HepG2 (cell line): Measurements from ENCODE around the gene BDP1. TPM values are rescaled to one million over a fixed set of nuclear protein-coding genes. Genes with fewer than 3 reads are reported as not detected.
A peak's percentile ranks its signal among the peaks of the same experiment; 100 is the strongest.

ENCODE experiments used
- ATAC-seq: fragments of 200-7000 bp; cut with Tn5 transposase; 3 replicates; pipeline ENCODE4 v1.9.1; 2020; ENCODE audit warnings: mild to moderate bottlenecking, moderate library complexity
- Bru-seq: library from RNA; stranded (reverse); fragments of 400-500 nt; gene quantifications from one replicate; lab custom pipeline; 2021; lab: Mats Ljungman, UMichigan
- BruChase-seq, 2 experiments: library from RNA; stranded (reverse); fragments of 400-500 nt; gene quantifications; one replicate each; lab custom pipeline; 2021; lab: Mats Ljungman, UMichigan
- BruUV-seq: library from RNA; stranded (reverse); fragments of 400-500 nt; replicated peaks from 2 replicates; lab custom pipeline; 2021; lab: Mats Ljungman, UMichigan
- CTCF ChIA-PET: fragments of 300-600 bp; formaldehyde crosslinking; extraction: SDS; loops from one replicate; lab custom pipeline; 2021; ENCODE audit warnings: low total read pairs, inconsistent platforms, low intra/inter-chr PET ratio; lab: Yijun Ruan, JAX
- POLR2A ChIA-PET: fragments of 350-600 bp; sonication (Branson Sonifier 250); formaldehyde crosslinking; loops from one replicate; lab custom pipeline; 2020; ENCODE audit warnings: antibody characterized with exemption, inconsistent platforms; lab: Yijun Ruan, JAX
- DNase-seq: peaks from one replicate; pipeline ENCODE4 v3.0.0-alpha.2; 2015; ENCODE audit warnings: low spot score
- FAIRE-seq: peaks from 3 replicates; lab custom pipeline; 2011; peaks lifted over from hg19 to GRCh38; lab: Jason Lieb, UNC
- H2AFZ ChIP-seq: one replicate; pipeline ENCODE4 v1.6.1; 2011; ENCODE audit warnings: low read length, inconsistent platforms
- H3K27ac ChIP-seq: fragments of 300-600 bp; 3 replicates; pipeline ENCODE4 v1.8.0; 2011; ENCODE audit warnings: mixed run types, mild to moderate bottlenecking, mixed read lengths, low read length, inconsistent platforms; ENCODE audit not compliant: insufficient read depth; ENCODE audit errors: extremely low read length
- H3K27me3 ChIP-seq, 2 experiments: fragments of 200-600 bp in 1 of 2; 2 replicates in 1 of 2; 3 replicates in 1 of 2; pipeline versions ENCODE4 v1.6.0 to v1.8.0; 2011; ENCODE audit warnings: low read length in 2 of 2, mild to moderate bottlenecking in 2 of 2, moderate library complexity in 2 of 2, inconsistent platforms in 1 of 2; ENCODE audit not compliant: insufficient read depth in 2 of 2, control insufficient read depth in 1 of 2
- H3K36me3 ChIP-seq, 2 experiments: fragments of 200-600 bp in 1 of 2; replicated peaks in 1 of 2; 2 replicates in 1 of 2; 3 replicates in 1 of 2; pipeline versions ENCODE4 v1.5.1 to v1.8.0; 2011; ENCODE audit warnings: low read length in 2 of 2, inconsistent platforms in 1 of 2; ENCODE audit not compliant: insufficient read depth in 2 of 2, control insufficient read depth in 1 of 2
- H3K4me1 ChIP-seq: 2 replicates; pipeline ENCODE4 v1.5.1; 2012; ENCODE audit warnings: low read length, inconsistent platforms; ENCODE audit not compliant: insufficient read depth
- H3K4me2 ChIP-seq: 2 replicates; pipeline ENCODE4 v1.6.0; 2011; ENCODE audit warnings: low read depth, low read length, inconsistent platforms
- H3K4me3 ChIP-seq, 3 experiments: fragments of 200-600 bp in 1 of 3; sonication (generic), shearing (Covaris generic) in 1 of 3; replicated peaks in 1 of 3; 2 replicates each; pipeline ENCODE4 v1.5.1; 2011 to 2016; ENCODE audit warnings: low read length in 3 of 3, inconsistent platforms in 2 of 3, low read depth in 2 of 3, mild to moderate bottlenecking in 2 of 3, control low read depth in 1 of 3, mixed read lengths in 1 of 3; ENCODE audit not compliant: insufficient read depth in 1 of 3
- H3K79me2 ChIP-seq: one replicate; pipeline ENCODE4 v1.6.1; 2011; ENCODE audit warnings: low read length, inconsistent platforms; ENCODE audit not compliant: insufficient read depth
- H3K9ac ChIP-seq: 2 replicates; pipeline ENCODE4 v1.6.0; 2011; ENCODE audit warnings: mild to moderate bottlenecking, low read depth, low read length, inconsistent platforms; ENCODE audit not compliant: insufficient read depth
- H3K9me3 ChIP-seq: 2 replicates; pipeline ENCODE4 v1.5.1; 2012; ENCODE audit warnings: mild to moderate bottlenecking, low read length
- H4K20me1 ChIP-seq: 2 replicates; pipeline ENCODE4 v1.6.0; 2011; ENCODE audit warnings: inconsistent platforms, mild to moderate bottlenecking, low read length, moderate library complexity; ENCODE audit not compliant: insufficient read depth
- BRD4 ChIP-seq: sonication (generic); formaldehyde crosslinking; IDR thresholded peaks from 2 replicates; pipeline ENCODE4 v1.4.0; 2020; ENCODE audit warnings: missing genetic modification reagents
- HOMEZ ChIP-seq: IDR thresholded peaks from 2 replicates; pipeline ENCODE4 v1.6.1; 2016; ENCODE audit warnings: low read depth
- JUND ChIP-seq: sonication (generic); formaldehyde crosslinking; IDR thresholded peaks from 2 replicates; pipeline ENCODE4 v1.8.0; 2022; ENCODE audit warnings: mild to moderate bottlenecking, missing genetic modification reagents
- LCORL ChIP-seq, 2 experiments: fragments of 450-650 bp in 1 of 2; sonication (generic) in 1 of 2; formaldehyde crosslinking in 1 of 2; IDR thresholded peaks; 2 replicates each; pipeline versions ENCODE4 v1.5.0 to v1.6.1; 2017 to 2020; ENCODE audit warnings: antibody characterized with exemption in 1 of 2, missing genetic modification reagents in 1 of 2
- TFE3 ChIP-seq: IDR thresholded peaks from 2 replicates; pipeline ENCODE4 v1.6.1; 2016
- TP53 ChIP-seq: sonication (generic); formaldehyde crosslinking; conservative IDR thresholded peaks from 2 replicates; pipeline ENCODE4 v1.4.0; 2020; ENCODE audit warnings: missing genetic modification reagents
- ZNF225 ChIP-seq: sonication (generic); formaldehyde crosslinking; IDR thresholded peaks from 2 replicates; pipeline ENCODE4 v1.4.0; 2020; ENCODE audit warnings: mild to moderate bottlenecking, missing genetic modification reagents
- ZNF354B ChIP-seq: sonication (generic); formaldehyde crosslinking; IDR thresholded peaks from 2 replicates; pipeline ENCODE4 v1.8.0; 2022; ENCODE audit warnings: mild to moderate bottlenecking, missing genetic modification reagents
- ZZZ3 ChIP-seq: sonication (generic); formaldehyde crosslinking; IDR thresholded peaks from 2 replicates; pipeline ENCODE4 v1.4.0; 2020; ENCODE audit warnings: missing genetic modification reagents, mild to moderate bottlenecking, borderline replicate concordance
- WGBS: methylation state at CpG from one replicate; pipeline ENCODE4 v1.1.6; 2017; ENCODE audit warnings: low lambda C conversion rate; 5-methylcytosine and 5-hydroxymethylcytosine counted together
- in situ Hi-C: cut with HindIII; loops from 2 replicates; pipeline ENCODE4 v1.10.0; 2017; ENCODE audit warnings: low pct_unique_long_range_greater_than_20kb; ENCODE audit not compliant: extremely low pct_ligation_motif_present
- intact Hi-C: fragments of 100-400 bp; cut with micrococcal nuclease; formaldehyde crosslinking; loops from one replicate; pipeline ENCODE4 v1.10.0; 2022; ENCODE audit not compliant: unreplicated experiment
- long read RNA-seq, 2 experiments: library from RNA in 1 of 2; library from polyadenylated mRNA in 1 of 2; stranded (forward) in 1 of 2; unstranded in 1 of 2; transcript quantifications; one replicate each; pipeline ENCODE4 v2.0.0, GENCODE V29; 2019 to 2022
- polyA minus RNA-seq, 3 experiments: library from RNA; depleted of rRNA, polyadenylated mRNA; stranded (reverse); fragments of >200 nt; gene quantifications; 2 replicates each; pipeline ENCODE4 v1.2.3, GENCODE V29; 2011; ENCODE audit warnings: low replicate concordance in 1 of 3
- polyA plus RNA-seq, 8 experiments: library from polyadenylated mRNA; depleted of rRNA in 3 of 8; stranded (reverse) in 7 of 8; unstranded in 1 of 8; fragments of >200 nt; fragmentation: Illumina TruSeq in 4 of 8; extraction: Trizol in 4 of 8; gene quantifications; 2 replicates each; pipeline versions ENCODE4 v1.2.1 to v1.2.3, GENCODE V29; 2011 to 2016; ENCODE audit warnings: low read depth in 4 of 8, missing spikeins in 1 of 8, mixed read lengths in 1 of 8; ENCODE audit not compliant: insufficient read depth in 1 of 8
- total RNA-seq, 5 experiments: library from RNA; depleted of rRNA; stranded (reverse); fragments of >200 nt; fragmentation: Illumina TruSeq; extraction: Trizol; gene quantifications; 2 replicates each; pipeline ENCODE4 v1.2.3, GENCODE V29; 2016; ENCODE audit warnings: low read depth in 1 of 5
- TF ChIP-seq, protein P1 (sequence below): sonication (generic); formaldehyde crosslinking; IDR thresholded peaks from 2 replicates; pipeline ENCODE4 v1.4.0; 2020; ENCODE audit warnings: missing genetic modification reagents

Gene BDP1
- total RNA-seq (2016; rRNA removed; fragmentation: Illumina TruSeq; extraction: Trizol) (22.4 and 30.5 TPM in 2 replicates), polyA plus RNA-seq (2011; rRNA removed) (8.6 and 10.2 TPM in 2 replicates), polyA minus RNA-seq (2011; rRNA and poly(A)+ RNA removed; ENCODE audit: low replicate concordance) (9.6 and 16.3 TPM in 2 replicates), Bru-seq, nascent RNA (percentile 79 among the genes with signal in this experiment), BruChase-seq, experiment 1, labeled RNA remaining after a 6-hour chase (percentile 89 among the genes with signal in this experiment), BruChase-seq, experiment 2, labeled RNA remaining after a 2-hour chase (percentile 87 among the genes with signal in this experiment)
- 4.5 and 5.1 TPM in 2 replicates for total RNA-seq (2016; cell fraction: cytosol; rRNA removed; fragmentation: Illumina TruSeq; extraction: Trizol; ENCODE audit: low read depth)
- 21.4 and 29.0 TPM in 2 replicates for total RNA-seq (2016; cell fraction: insoluble cytoplasmic fraction; rRNA removed; fragmentation: Illumina TruSeq; extraction: Trizol)
- 7.2 and 8.7 TPM in 2 replicates for total RNA-seq (2016; cell fraction: membrane; rRNA removed; fragmentation: Illumina TruSeq; extraction: Trizol)
- 38.9 and 39.1 TPM in 2 replicates for total RNA-seq (2016; cell fraction: nucleus; rRNA removed; fragmentation: Illumina TruSeq; extraction: Trizol)
- polyA plus RNA-seq (2011; cell fraction: cytosol; rRNA removed), result 3.0 and 5.4 TPM in 2 replicates
- 9.1 and 9.7 TPM in 2 replicates for polyA plus RNA-seq (2011; cell fraction: nucleus; rRNA removed)
- 9.9 and 11.2 TPM in 2 replicates for polyA plus RNA-seq (2012)
- 0.54 and 0.57 TPM in 2 replicates for polyA plus RNA-seq (2016; cell fraction: cytosol; fragmentation: Illumina TruSeq; extraction: Trizol; ENCODE audit: low read depth)
- polyA plus RNA-seq (2016; cell fraction: insoluble cytoplasmic fraction; fragmentation: Illumina TruSeq; extraction: Trizol; ENCODE audit: low read depth), result 15.8 and 16.9 TPM in 2 replicates
- polyA plus RNA-seq (2016; cell fraction: membrane; fragmentation: Illumina TruSeq; extraction: Trizol; ENCODE audit: low read depth), result 1.6 and 1.8 TPM in 2 replicates
- 32.7 and 34.2 TPM in 2 replicates for polyA plus RNA-seq (2016; cell fraction: nucleus; fragmentation: Illumina TruSeq; extraction: Trizol; ENCODE audit: insufficient read depth, low read depth)
- polyA minus RNA-seq (2011; cell fraction: cytosol; rRNA and poly(A)+ RNA removed), result 10.8 and 13.7 TPM in 2 replicates
- 38.8 and 42.8 TPM in 2 replicates for polyA minus RNA-seq (2011; cell fraction: nucleus; rRNA and poly(A)+ RNA removed)
- long read RNA-seq, experiment 1, partial matches to known transcripts, result 6 of 8 reads
- long read RNA-seq, experiment 1, other reads (novel, unspliced or antisense), result 2 of 8 reads
- long read RNA-seq, experiment 2, partial matches to known transcripts, result 0 of 4 reads
- long read RNA-seq, experiment 2, other reads (novel, unspliced or antisense), result 4 of 4 reads

DNA sequence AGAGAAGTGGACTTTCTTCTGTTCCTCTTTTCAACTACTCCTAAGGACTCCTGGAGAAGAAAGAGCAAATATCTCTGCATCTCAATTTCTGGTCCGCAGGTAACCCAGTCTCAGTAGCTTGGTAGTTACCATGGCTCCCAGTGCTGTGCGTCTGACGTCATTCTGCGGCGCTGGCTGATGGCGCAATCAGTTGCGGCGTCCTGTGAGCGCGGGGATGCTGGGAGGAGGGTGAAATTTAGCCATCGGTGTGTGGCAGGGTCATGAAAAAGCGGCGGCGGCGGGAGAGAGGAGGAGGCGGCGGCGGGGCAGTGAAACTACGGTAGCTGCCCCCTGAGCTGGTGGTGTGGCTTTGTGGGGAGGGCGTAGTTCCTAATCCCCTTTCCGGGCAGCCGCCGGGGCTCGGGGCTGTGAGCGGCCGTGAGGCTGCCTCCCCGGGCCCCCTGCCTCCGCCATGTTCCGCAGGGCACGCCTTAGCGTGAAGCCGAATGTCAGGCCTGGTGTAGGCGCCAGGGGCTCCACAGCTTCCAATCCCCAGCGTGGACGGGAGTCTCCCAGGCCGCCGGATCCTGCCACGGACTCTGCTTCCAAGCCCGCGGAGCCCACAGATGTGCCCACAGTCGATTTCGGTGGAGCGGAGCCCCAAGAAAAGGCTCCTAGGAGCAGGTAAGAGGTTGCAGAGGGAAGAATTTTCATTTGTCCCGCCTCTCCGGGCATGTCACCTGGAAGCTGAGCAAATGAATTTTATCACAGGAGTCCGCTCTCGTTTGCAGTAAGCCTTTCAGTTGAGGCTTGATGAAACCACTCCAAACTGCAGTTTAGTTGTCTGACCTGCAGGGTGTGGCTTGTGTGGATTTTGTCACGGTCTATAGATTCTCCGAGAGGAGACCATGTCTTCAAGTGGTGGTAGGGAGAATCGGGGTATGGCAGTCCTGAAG, at the start of gene BDP1:
TSS of gene BDP1 (plus strand) at position 225 of the 935 bp plus-strand sequence. CDS start at position 452, 227 bp downstream.
- FAIRE-seq (peak; percentile 66), ATAC-seq (peak; percentile 97), DNase-seq (peak; percentile 86)
- H4K20me1 ChIP-seq, result peaks cover 3% of the 10 kb centered on the region
- peak within 1 kb of the TSS; percentile 81 for H3K27ac ChIP-seq
- in situ Hi-C loops, result no loop called here
- H3K4me1 ChIP-seq, result peaks cover 32% of the 10 kb centered on the region
- peaks cover 0 to 8% of the 10 kb centered on the region in 2 experiments; a peak in 2 of 5 replicates for H3K27me3 ChIP-seq
- peak within 1 kb of the TSS; percentile 82 to 95 (median 83) for H3K4me3 ChIP-seq
- peaks cover 6 to 19% of the 10 kb centered on the region in 2 experiments for H3K36me3 ChIP-seq
- peak within 1 kb of the TSS; percentile 79 for H3K9ac ChIP-seq
- TSS peak; percentile 78 for BruUV-seq
- H2AFZ ChIP-seq, result peak within 1 kb of the TSS; percentile 77
- peaks cover 33% of the 10 kb centered on the region for H3K79me2 ChIP-seq
- CTCF ChIA-PET, result interaction anchor here (0.9 kb wide), 1 partner anchor 302 kb away, joined by 3 read pairs; no protein-coding TSS in a partner anchor
- peak within 1 kb of the TSS; percentile 76 for H3K4me2 ChIP-seq
- intact Hi-C loops, result no loop called here
- H3K9me3 ChIP-seq, result no peaks in the 10 kb centered on the region
- POLR2A ChIA-PET, result interaction anchor here (0.6 to 1.4 kb wide), 4 partner anchors 9 to 132 kb away, joined by 3 to 4 read pairs (median 4); partner anchors contain the start of gene MCCC2
- under 1% methylated on average over 16 of the region's 50 CpGs for WGBS
- TF ChIP-seq ZZZ3 (CRISPR knock-in tag), result peak; percentile 52; the same call in 1 of the 2 replicates
- no peak for TF ChIP-seq TP53
- TF ChIP-seq, protein P1, sequence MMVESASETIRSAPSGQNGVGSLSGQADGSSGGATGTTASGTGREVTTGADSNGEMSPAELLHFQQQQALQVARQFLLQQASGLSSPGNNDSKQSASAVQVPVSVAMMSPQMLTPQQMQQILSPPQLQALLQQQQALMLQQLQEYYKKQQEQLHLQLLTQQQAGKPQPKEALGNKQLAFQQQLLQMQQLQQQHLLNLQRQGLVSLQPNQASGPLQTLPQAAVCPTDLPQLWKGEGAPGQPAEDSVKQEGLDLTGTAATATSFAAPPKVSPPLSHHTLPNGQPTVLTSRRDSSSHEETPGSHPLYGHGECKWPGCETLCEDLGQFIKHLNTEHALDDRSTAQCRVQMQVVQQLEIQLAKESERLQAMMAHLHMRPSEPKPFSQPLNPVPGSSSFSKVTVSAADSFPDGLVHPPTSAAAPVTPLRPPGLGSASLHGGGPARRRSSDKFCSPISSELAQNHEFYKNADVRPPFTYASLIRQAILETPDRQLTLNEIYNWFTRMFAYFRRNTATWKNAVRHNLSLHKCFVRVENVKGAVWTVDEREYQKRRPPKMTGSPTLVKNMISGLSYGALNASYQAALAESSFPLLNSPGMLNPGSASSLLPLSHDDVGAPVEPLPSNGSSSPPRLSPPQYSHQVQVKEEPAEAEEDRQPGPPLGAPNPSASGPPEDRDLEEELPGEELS (CRISPR knock-in tag), result no peak
- TF ChIP-seq ZNF354B (CRISPR knock-in tag), result no peak
- TF ChIP-seq LCORL (IDR thresholded peaks at IDR 0.05), result no peak
- TF ChIP-seq LCORL (CRISPR knock-in tag; IDR thresholded peaks at IDR 0.05), result 0 out of 2 replicates have a peak, but pooled peaks have one; percentile 60
- TF ChIP-seq JUND (CRISPR knock-in tag), result peak; percentile 88
- TF ChIP-seq BRD4 (CRISPR knock-in tag), result no peak
- TF ChIP-seq TFE3 (CRISPR knock-in tag), result peak; percentile 55; the same call in 1 of the 2 replicates
- TF ChIP-seq ZNF225 (CRISPR knock-in tag), result 0 out of 2 replicates have a peak, but pooled peaks have one; percentile 36
- TF ChIP-seq HOMEZ (CRISPR knock-in tag), result no peak
